Measurements from ENCODE around the gene CEBPZ. TPM values are rescaled to one million over a fixed set of nuclear protein-coding genes. Genes with fewer than 3 reads are reported as not detected.

The CEBPZ gene
- total RNA-seq, 1 donor from 2014 or later: 41.1 TPM

- Mint-ChIP-seq H3K27ac (ENCODE audit: unreplicated experiment) (no peak overlapping the region), H3K4me3 (ENCODE audit: unreplicated experiment) (no peak overlapping the region), H3K9me3 (ENCODE audit: unreplicated experiment) (peaks cover 8% of the 10 kb centered on the region), H3K36me3 (ENCODE audit: unreplicated experiment) (peaks cover 5% of the 10 kb centered on the region), H3K4me1 (ENCODE audit: low read depth, unreplicated experiment) (no peaks in the 10 kb centered on the region), H3K27me3 (ENCODE audit: unreplicated experiment) (no peaks in the 10 kb centered on the region)
- peak; percentile 81 for TF ChIP-seq CTCF (IDR thresholded peaks at IDR 0.05; ENCODE audit: partially characterized antibody, unreplicated experiment)
- DNase-seq: no peak
Measured at GRCh38 chr2:37168217-37168981, 63.0 kb downstream of the CEBPZ start.

GRCh38 chr2:37167636-37168180 lies 63.7 kb downstream of the CEBPZ start:
- DNase-seq: no peak
- H3K27ac Mint-ChIP-seq (ENCODE audit: unreplicated experiment): no peak overlapping the region
- H3K4me1 Mint-ChIP-seq (ENCODE audit: low read depth, unreplicated experiment): no peaks in the 10 kb centered on the region
- H3K36me3 Mint-ChIP-seq (ENCODE audit: unreplicated experiment): peaks cover 5% of the 10 kb centered on the region
- no peak overlapping the region for H3K4me3 Mint-ChIP-seq (ENCODE audit: unreplicated experiment)
- no peaks in the 10 kb centered on the region for H3K27me3 Mint-ChIP-seq (ENCODE audit: unreplicated experiment)
- no peak for TF ChIP-seq CTCF (IDR thresholded peaks at IDR 0.05; ENCODE audit: partially characterized antibody, unreplicated experiment)
- peaks cover 8% of the 10 kb centered on the region for H3K9me3 Mint-ChIP-seq (ENCODE audit: unreplicated experiment)

GRCh38 chr2:37164757-37165156 lies 66.6 kb downstream of the CEBPZ start:
- Mint-ChIP-seq H3K27ac (ENCODE audit: unreplicated experiment) (no peak overlapping the region), H3K9me3 (ENCODE audit: unreplicated experiment) (peaks cover 8% of the 10 kb centered on the region), H3K4me1 (ENCODE audit: low read depth, unreplicated experiment) (no peaks in the 10 kb centered on the region), H3K4me3 (ENCODE audit: unreplicated experiment) (no peak overlapping the region), H3K27me3 (ENCODE audit: unreplicated experiment) (no peaks in the 10 kb centered on the region), H3K36me3 (ENCODE audit: unreplicated experiment) (peaks cover 5% of the 10 kb centered on the region)
- DNase-seq: no peak
- no peak for TF ChIP-seq CTCF (IDR thresholded peaks at IDR 0.05; ENCODE audit: partially characterized antibody, unreplicated experiment)

GRCh38 chr2:37156857-37157714 lies 74.3 kb downstream of the CEBPZ start, which contains the start of gene EIF2AK2:
Gene EIF2AK2, minus strand, starts transcription at chr2:37156980. Its CDS starts 9,174 bp downstream, at chr2:37147806.
- Mint-ChIP-seq H3K9me3 (ENCODE audit: unreplicated experiment) (no peaks in the 10 kb centered on the region), H3K36me3 (ENCODE audit: unreplicated experiment) (no peaks in the 10 kb centered on the region), H3K27me3 (ENCODE audit: unreplicated experiment) (no peaks in the 10 kb centered on the region), H3K27ac (ENCODE audit: unreplicated experiment) (peak within 1 kb of the TSS; percentile 59), H3K4me1 (ENCODE audit: low read depth, unreplicated experiment) (peaks cover 5% of the 10 kb centered on the region), H3K4me3 (ENCODE audit: unreplicated experiment) (peak within 1 kb of the TSS; percentile 87)
- TF ChIP-seq CTCF (IDR thresholded peaks at IDR 0.05; ENCODE audit: partially characterized antibody, unreplicated experiment): no peak
- peak; percentile 77 for DNase-seq
